Measurements from ENCODE around the gene PLXDC2.

Gene PLXDC2

DNA sequence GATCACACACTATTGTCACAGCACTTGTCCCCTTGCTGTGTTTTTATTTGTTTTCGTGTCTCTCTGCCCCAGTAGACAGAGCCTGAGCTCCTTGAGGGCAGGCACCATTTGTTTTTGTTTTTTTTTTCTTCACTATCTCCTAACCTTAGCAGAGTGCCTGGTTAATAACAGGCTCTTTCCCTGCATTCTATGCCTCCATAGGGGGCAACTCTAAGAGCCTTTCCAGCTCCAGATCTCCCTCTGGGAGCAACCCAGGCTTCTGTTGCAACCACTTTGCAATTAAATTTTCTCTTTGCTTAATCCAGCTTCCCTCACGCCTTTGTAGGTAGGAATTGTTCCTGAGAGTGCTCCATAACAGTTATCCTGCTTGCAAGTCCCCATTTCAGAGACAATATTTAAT, 148.4 kb downstream of the PLXDC2 start:
- Histone ChIP-seq H3K4me2 (ENCODE audit: low read depth, low read length, poor library complexity, severe bottlenecking) (no peak overlapping the region), H3F3A (ENCODE audit: low read depth) (no peaks in the 10 kb centered on the region), H3K9me3 (ENCODE audit: insufficient read depth, low read depth, low read length) (no peaks in the 10 kb centered on the region), H2AFZ (ENCODE audit: low read length) (no peak overlapping the region), H4K20me1 (ENCODE audit: insufficient read depth, low read length, poor library complexity, severe bottlenecking) (no peaks in the 10 kb centered on the region), H3K9ac (ENCODE audit: low read depth, low read length, poor library complexity, severe bottlenecking) (no peak overlapping the region), H3K36me3 (ENCODE audit: insufficient read depth, low read length) (no peaks in the 10 kb centered on the region), H3K9me2 (replicated peaks; ENCODE audit: low read depth, low read length) (no peaks in the 10 kb centered on the region), H3K4me3 (ENCODE audit: low read length, poor library complexity, severe bottlenecking) (no peak overlapping the region), H3K4me1 (ENCODE audit: insufficient read depth, low read length, poor library complexity, severe bottlenecking) (no peaks in the 10 kb centered on the region), H3K27me3 (ENCODE audit: insufficient read depth, low read length, poor library complexity, severe bottlenecking) (no peaks in the 10 kb centered on the region), H3K79me2 (ENCODE audit: insufficient read depth, low read length) (no peaks in the 10 kb centered on the region)
- no peak for TF ChIP-seq EZH2phosphoT487 (IDR thresholded peaks at IDR 0.05; ENCODE audit: borderline replicate concordance)
- TF ChIP-seq CTCF (conservative IDR thresholded peaks at IDR 0.05; ENCODE audit: low read length) = no peak

DNA sequence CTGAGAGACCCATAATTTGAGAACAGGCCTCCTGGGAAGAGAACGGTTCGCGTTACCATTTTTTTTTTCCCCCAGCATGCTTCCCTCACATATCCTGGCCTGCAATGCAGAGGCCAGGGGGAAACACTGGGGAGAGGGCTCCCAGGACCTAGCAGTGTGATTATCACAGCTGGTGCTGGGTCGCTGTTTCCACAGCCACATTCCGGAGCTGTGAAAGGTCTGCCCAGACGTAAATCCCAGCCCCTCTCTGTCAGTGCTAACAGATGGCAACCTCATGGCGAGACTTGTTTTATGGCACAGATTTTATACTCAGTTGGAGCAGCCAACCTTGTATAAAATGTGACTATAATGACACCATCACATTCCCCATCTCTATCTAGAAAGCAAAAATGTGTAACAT, 150.5 kb downstream of the PLXDC2 start:
- Histone ChIP-seq H3K79me2 (ENCODE audit: insufficient read depth, low read length) (no peaks in the 10 kb centered on the region), H3F3A (ENCODE audit: low read depth) (no peaks in the 10 kb centered on the region), H3K4me3 (ENCODE audit: low read length, poor library complexity, severe bottlenecking) (no peak overlapping the region), H3K36me3 (ENCODE audit: insufficient read depth, low read length) (no peaks in the 10 kb centered on the region), H3K9ac (ENCODE audit: low read depth, low read length, poor library complexity, severe bottlenecking) (no peak overlapping the region), H3K9me2 (replicated peaks; ENCODE audit: low read depth, low read length) (no peaks in the 10 kb centered on the region), H4K20me1 (ENCODE audit: insufficient read depth, low read length, poor library complexity, severe bottlenecking) (no peaks in the 10 kb centered on the region), H2AFZ (ENCODE audit: low read length) (no peak overlapping the region), H3K27me3 (ENCODE audit: insufficient read depth, low read length, poor library complexity, severe bottlenecking) (no peaks in the 10 kb centered on the region), H3K4me2 (ENCODE audit: low read depth, low read length, poor library complexity, severe bottlenecking) (no peak overlapping the region), H3K9me3 (ENCODE audit: insufficient read depth, low read depth, low read length) (no peaks in the 10 kb centered on the region), H3K4me1 (ENCODE audit: insufficient read depth, low read length, poor library complexity, severe bottlenecking) (no peaks in the 10 kb centered on the region)
- no peak for TF ChIP-seq CTCF (conservative IDR thresholded peaks at IDR 0.05; ENCODE audit: low read length)
- no peak for TF ChIP-seq EZH2phosphoT487 (IDR thresholded peaks at IDR 0.05; ENCODE audit: borderline replicate concordance)

GRCh38 chr10:19967981-19968380, 151.7 kb downstream of the PLXDC2 start:
- Histone ChIP-seq H3K79me2 (ENCODE audit: insufficient read depth, low read length) (no peaks in the 10 kb centered on the region), H2AFZ (ENCODE audit: low read length) (no peak overlapping the region), H3F3A (ENCODE audit: low read depth) (no peaks in the 10 kb centered on the region), H4K20me1 (ENCODE audit: insufficient read depth, low read length, poor library complexity, severe bottlenecking) (no peaks in the 10 kb centered on the region), H3K4me3 (ENCODE audit: low read length, poor library complexity, severe bottlenecking) (no peak overlapping the region), H3K9me2 (replicated peaks; ENCODE audit: low read depth, low read length) (no peaks in the 10 kb centered on the region), H3K36me3 (ENCODE audit: insufficient read depth, low read length) (no peaks in the 10 kb centered on the region), H3K9me3 (ENCODE audit: insufficient read depth, low read depth, low read length) (no peaks in the 10 kb centered on the region), H3K27me3 (ENCODE audit: insufficient read depth, low read length, poor library complexity, severe bottlenecking) (no peaks in the 10 kb centered on the region), H3K9ac (ENCODE audit: low read depth, low read length, poor library complexity, severe bottlenecking) (no peak overlapping the region), H3K4me2 (ENCODE audit: low read depth, low read length, poor library complexity, severe bottlenecking) (no peak overlapping the region), H3K4me1 (ENCODE audit: insufficient read depth, low read length, poor library complexity, severe bottlenecking) (no peaks in the 10 kb centered on the region)
- TF ChIP-seq CTCF (conservative IDR thresholded peaks at IDR 0.05; ENCODE audit: low read length) (no peak), EZH2phosphoT487 (IDR thresholded peaks at IDR 0.05; ENCODE audit: borderline replicate concordance) (no peak)

All from Loucy (cell line).